GM23338 (cell line): ENCODE results near the gene CCNY. TPM values are rescaled to one million over a fixed set of nuclear protein-coding genes. Genes with fewer than 3 reads are reported as not detected.

Experiments
- ATAC-seq: fragments of 200-7000 bp; cut with Tn5 transposase; 3 replicates; pipeline ENCODE4 v1.9.1; 2020
- DNase-seq: peaks from one replicate; pipeline ENCODE4 v3.0.0-alpha.2; 2015; ENCODE audit warnings: low spot score
- H2AFZ ChIP-seq: fragments of 200-600 bp; sonication (generic); 2 replicates; pipeline ENCODE4 v1.8.0; 2016; ENCODE audit warnings: antibody characterized with exemption, mild to moderate bottlenecking, moderate library complexity
- H3F3A ChIP-seq: fragments of 200-600 bp; sonication (generic); replicated peaks from 2 replicates; pipeline ENCODE4 v1.8.0; 2017; ENCODE audit warnings: antibody characterized with exemption, mixed run types, low read depth
- H3K27ac ChIP-seq: fragments of 200-600 bp; sonication (generic); 2 replicates; pipeline ENCODE4 v1.6.1; 2016; ENCODE audit warnings: low read depth
- H3K27me3 ChIP-seq: fragments of 200-600 bp; sonication (generic); 2 replicates; pipeline ENCODE4 v1.8.0; 2016; ENCODE audit warnings: mild to moderate bottlenecking, mixed run types, moderate library complexity; ENCODE audit not compliant: insufficient read depth
- H3K36me3 ChIP-seq: fragments of 200-600 bp; sonication (generic); 2 replicates; pipeline ENCODE4 v1.8.0; 2016; ENCODE audit warnings: mild to moderate bottlenecking; ENCODE audit not compliant: insufficient read depth
- H3K4me1 ChIP-seq: fragments of 200-600 bp; sonication (generic); 2 replicates; pipeline ENCODE4 v1.8.0; 2016; ENCODE audit warnings: mild to moderate bottlenecking, moderate library complexity; ENCODE audit not compliant: insufficient read depth
- H3K4me2 ChIP-seq: fragments of 200-600 bp; sonication (generic); 2 replicates; pipeline ENCODE4 v1.7.1; 2017; ENCODE audit warnings: mixed run types
- H3K4me3 ChIP-seq: fragments of 200-600 bp; sonication (generic); 2 replicates; pipeline ENCODE4 v1.6.1; 2016; ENCODE audit warnings: mixed run types
- H3K79me2 ChIP-seq: fragments of 200-600 bp; sonication (generic); replicated peaks from 2 replicates; pipeline ENCODE4 v1.8.0; 2017; ENCODE audit warnings: mild to moderate bottlenecking; ENCODE audit not compliant: insufficient read depth
- H3K9me2 ChIP-seq: fragments of 200-600 bp; sonication (generic); 2 replicates; pipeline ENCODE4 v1.8.0; 2017; ENCODE audit not compliant: insufficient read depth
- H4K20me1 ChIP-seq: fragments of 200-600 bp; sonication (generic); replicated peaks from 2 replicates; pipeline ENCODE4 v1.8.0; 2017; ENCODE audit warnings: mild to moderate bottlenecking; ENCODE audit not compliant: insufficient read depth
- H3K27ac Mint-ChIP-seq: 2 replicates; pipeline ENCODE4 v1.8.0; 2020; ENCODE audit warnings: inconsistent platforms, mild to moderate bottlenecking, moderate library complexity, mixed read lengths
- H3K27me3 Mint-ChIP-seq: 3 replicates; pipeline ENCODE4 v1.8.0; 2022; ENCODE audit warnings: low read depth, mild to moderate bottlenecking, moderate library complexity, mixed read lengths, inconsistent platforms; ENCODE audit not compliant: insufficient read depth, poor library complexity
- H3K36me3 Mint-ChIP-seq: 3 replicates; pipeline ENCODE4 v1.8.0; 2021; ENCODE audit warnings: low read depth, mild to moderate bottlenecking, inconsistent platforms, moderate library complexity, mixed read lengths
- H3K4me1 Mint-ChIP-seq: 3 replicates; pipeline ENCODE4 v1.8.0; 2020; ENCODE audit warnings: mild to moderate bottlenecking, inconsistent platforms, mixed read lengths
- H3K4me3 Mint-ChIP-seq: 3 replicates; pipeline ENCODE4 v1.8.0; 2021; ENCODE audit warnings: moderate library complexity, mild to moderate bottlenecking, inconsistent platforms, mixed read lengths
- H3K9me3 Mint-ChIP-seq: 3 replicates; pipeline ENCODE4 v1.8.0; 2020; ENCODE audit warnings: moderate library complexity, mild to moderate bottlenecking, inconsistent platforms, mixed read lengths
- EZH2 ChIP-seq: fragments of 200-600 bp; sonication (generic); IDR thresholded peaks from one replicate; pipeline ENCODE4 v1.8.0; 2017; ENCODE audit warnings: antibody characterized with exemption, mild to moderate bottlenecking, low read depth; ENCODE audit not compliant: unreplicated experiment
- EZH2phosphoT487 ChIP-seq: fragments of 200-600 bp; sonication (generic); IDR thresholded peaks from one replicate; pipeline ENCODE4 v1.8.1; 2018; ENCODE audit warnings: antibody characterized with exemption; ENCODE audit not compliant: unreplicated experiment
- NANOG ChIP-seq: IDR thresholded peaks from 2 replicates; pipeline ENCODE4 v1.6.1; 2016; ENCODE audit warnings: antibody characterized with exemption, borderline replicate concordance
- STAT1 ChIP-seq: IDR thresholded peaks from one replicate; pipeline ENCODE4 v1.6.1; 2016; ENCODE audit warnings: antibody characterized with exemption; ENCODE audit not compliant: unreplicated experiment
- ZNF114 ChIP-seq: fragments of 250-450 bp; sonication (Bioruptor Pico); IDR thresholded peaks from 2 replicates; pipeline ENCODE4 v1.5.0; 2020; ENCODE audit warnings: mild to moderate bottlenecking, moderate library complexity
- polyA plus RNA-seq: library from polyadenylated mRNA; unstranded; fragments of >200 nt; fragmentation: Nextera tagmentation; extraction: Ambion mirVana; gene quantifications from 2 replicates; pipeline ENCODE4 v1.2.1, GENCODE V29; 2016
- total RNA-seq: library from RNA; depleted of rRNA; stranded (reverse); fragments of >200 nt; shearing (Covaris generic); gene quantifications from 2 replicates; pipeline ENCODE4 v1.2.3, GENCODE V29; 2014
- TF ChIP-seq, protein P1 (sequence below), 2 experiments: fragments of 200-600 bp in 1 of 2; sonication (generic) in 1 of 2; conservative IDR thresholded peaks; 2 replicates each; pipeline versions ENCODE4 v1.5.1 to v1.6.1; 2016 to 2017; ENCODE audit warnings: antibody characterized with exemption in 2 of 2, low read depth in 2 of 2, mild to moderate bottlenecking in 2 of 2, moderate library complexity in 1 of 2

Gene CCNY
- total and polyA plus RNA-seq, 2 experiments from 2014 or later = 14.2 to 29.0 TPM

DNA sequence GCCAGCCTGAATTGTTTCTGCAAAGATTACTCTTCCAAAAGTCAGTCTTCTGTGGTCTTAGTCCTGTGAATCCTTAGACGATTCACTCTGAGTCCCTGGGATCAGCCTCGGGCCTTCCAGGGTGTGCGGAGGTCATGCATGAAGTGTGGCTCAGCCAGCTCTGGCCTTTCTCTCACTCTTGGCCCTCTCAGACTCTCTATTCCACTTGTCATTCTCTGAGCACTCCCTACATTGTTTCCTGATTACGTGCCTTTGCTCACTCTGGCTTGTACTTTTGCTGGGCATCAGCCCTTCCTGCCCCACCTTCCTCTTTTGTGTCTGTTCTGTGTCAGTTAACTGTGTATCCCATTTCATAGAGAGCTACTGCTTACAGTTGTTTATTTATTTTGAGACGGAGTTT lies 36.0 kb downstream of the CCNY start:
- no peak overlapping the region for H3K4me2 ChIP-seq
- peaks cover 4% of the 10 kb centered on the region; the same call in 2 of the 3 replicates for H3K9me3 Mint-ChIP-seq
- H3K27ac Mint-ChIP-seq = no peak overlapping the region; the same call in 1 of the 2 replicates
- peaks cover 26% of the 10 kb centered on the region for H3K4me1 Mint-ChIP-seq
- no peak overlapping the region; the same call in 1 of the 2 replicates for H3K27ac ChIP-seq
- no peaks in the 10 kb centered on the region for H3K27me3 ChIP-seq
- peaks cover 98% of the 10 kb centered on the region for H3K79me2 ChIP-seq
- DNase-seq = no peak
- peaks cover 7% of the 10 kb centered on the region for H3K27me3 Mint-ChIP-seq
- no peaks in the 10 kb centered on the region for H3K36me3 Mint-ChIP-seq
- no peak overlapping the region for H2AFZ ChIP-seq
- no peaks in the 10 kb centered on the region for H3F3A ChIP-seq
- H3K4me3 ChIP-seq = no peak overlapping the region
- ATAC-seq = no peak
- peaks cover 3% of the 10 kb centered on the region; the same call in 1 of the 2 replicates for H3K9me2 ChIP-seq
- H4K20me1 ChIP-seq = peaks cover 13% of the 10 kb centered on the region; the same call in 1 of the 2 replicates
- no peaks in the 10 kb centered on the region for H3K36me3 ChIP-seq
- TF ChIP-seq STAT1 = no peak
- no peak for TF ChIP-seq EZH2phosphoT487
- TF ChIP-seq NANOG = no peak
- H3K4me3 Mint-ChIP-seq = no peak overlapping the region
- H3K4me1 ChIP-seq = peaks cover 4% of the 10 kb centered on the region; the same call in 1 of the 2 replicates

DNA sequence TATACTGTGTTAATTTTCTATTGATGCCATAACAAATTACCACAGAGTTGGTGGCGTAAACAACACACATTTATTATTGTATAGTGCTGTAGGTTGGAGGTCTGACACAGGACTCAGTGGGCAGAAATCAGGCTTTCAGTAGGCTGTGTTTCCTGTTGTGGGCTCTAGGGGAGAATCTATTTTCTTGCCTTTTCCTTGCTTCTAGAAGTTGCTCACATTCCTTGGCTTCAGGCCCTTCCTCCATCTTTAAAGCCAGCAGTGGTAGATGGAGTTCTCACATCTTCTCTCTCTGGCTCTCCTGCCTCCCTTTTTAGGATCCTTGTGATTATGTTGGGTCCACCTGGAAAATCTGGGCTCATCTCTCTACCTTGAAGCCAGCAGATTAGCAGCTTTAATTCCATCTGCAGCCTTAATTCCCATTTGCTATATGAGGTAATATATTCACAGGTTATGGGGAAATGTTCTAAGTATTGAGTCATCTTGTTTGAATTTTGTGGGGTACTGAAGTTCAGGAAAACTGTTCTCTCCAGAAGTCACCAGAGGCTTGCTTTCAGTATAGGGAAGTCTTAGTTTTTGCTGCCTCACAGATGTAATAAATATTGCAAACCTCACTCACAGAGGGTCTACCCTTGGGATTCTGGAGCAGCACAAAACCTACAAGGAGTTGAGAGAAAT lies 38.9 kb downstream of the CCNY start:
- H3K9me2 ChIP-seq = peaks cover 3% of the 10 kb centered on the region; the same call in 1 of the 2 replicates
- H3K4me3 ChIP-seq = no peak overlapping the region
- H3K27me3 ChIP-seq = no peaks in the 10 kb centered on the region
- DNase-seq (no peak), ATAC-seq (peak; percentile 18; the same call in 1 of the 3 replicates)
- H2AFZ ChIP-seq = no peak overlapping the region
- Mint-ChIP-seq H3K27me3 (peaks cover 7% of the 10 kb centered on the region), H3K4me3 (no peak overlapping the region), H3K4me1 (peaks cover 40% of the 10 kb centered on the region), H3K27ac (no peak overlapping the region), H3K9me3 (peaks cover 4% of the 10 kb centered on the region; the same call in 2 of the 3 replicates), H3K36me3 (no peaks in the 10 kb centered on the region)
- no peaks in the 10 kb centered on the region for H3K36me3 ChIP-seq
- peaks cover 98% of the 10 kb centered on the region for H3K79me2 ChIP-seq
- H3K27ac ChIP-seq = no peak overlapping the region
- no peaks in the 10 kb centered on the region; the same call in 1 of the 2 replicates for H3F3A ChIP-seq
- TF ChIP-seq, protein P1, sequence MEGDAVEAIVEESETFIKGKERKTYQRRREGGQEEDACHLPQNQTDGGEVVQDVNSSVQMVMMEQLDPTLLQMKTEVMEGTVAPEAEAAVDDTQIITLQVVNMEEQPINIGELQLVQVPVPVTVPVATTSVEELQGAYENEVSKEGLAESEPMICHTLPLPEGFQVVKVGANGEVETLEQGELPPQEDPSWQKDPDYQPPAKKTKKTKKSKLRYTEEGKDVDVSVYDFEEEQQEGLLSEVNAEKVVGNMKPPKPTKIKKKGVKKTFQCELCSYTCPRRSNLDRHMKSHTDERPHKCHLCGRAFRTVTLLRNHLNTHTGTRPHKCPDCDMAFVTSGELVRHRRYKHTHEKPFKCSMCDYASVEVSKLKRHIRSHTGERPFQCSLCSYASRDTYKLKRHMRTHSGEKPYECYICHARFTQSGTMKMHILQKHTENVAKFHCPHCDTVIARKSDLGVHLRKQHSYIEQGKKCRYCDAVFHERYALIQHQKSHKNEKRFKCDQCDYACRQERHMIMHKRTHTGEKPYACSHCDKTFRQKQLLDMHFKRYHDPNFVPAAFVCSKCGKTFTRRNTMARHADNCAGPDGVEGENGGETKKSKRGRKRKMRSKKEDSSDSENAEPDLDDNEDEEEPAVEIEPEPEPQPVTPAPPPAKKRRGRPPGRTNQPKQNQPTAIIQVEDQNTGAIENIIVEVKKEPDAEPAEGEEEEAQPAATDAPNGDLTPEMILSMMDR (conservative IDR thresholded peaks at IDR 0.05; ENCODE audit: low read depth in 2 of 2) = 0 out of 4 replicates have a peak, but pooled peaks of 1 of the 2 experiments have one; percentile 14
- TF ChIP-seq EZH2phosphoT487 (no peak), ZNF114 (CRISPR knock-in tag) (no peak), EZH2 (no peak)
- H3K4me2 ChIP-seq = no peak overlapping the region
- H3K4me1 ChIP-seq = peaks cover 20% of the 10 kb centered on the region
- H4K20me1 ChIP-seq = peaks cover 18% of the 10 kb centered on the region; the same call in 1 of the 2 replicates
